Hepatocyte (in vitro differentiated cells): ENCODE results near the gene SERTAD2.

ENCODE experiments used
- EZH2 ChIP-seq: fragments of 200-600 bp; sonication (generic); IDR thresholded peaks from 2 replicates; pipeline ENCODE4 v1.6.1; 2016; ENCODE audit warnings: antibody characterized with exemption, mild to moderate bottlenecking, borderline replicate concordance
- EZH2phosphoT487 ChIP-seq: fragments of 200-600 bp; sonication (generic); IDR thresholded peaks from one replicate; pipeline ENCODE4 v1.6.1; 2018; ENCODE audit warnings: antibody characterized with exemption, mild to moderate bottlenecking, low read depth, moderate library complexity; ENCODE audit not compliant: unreplicated experiment, severe bottlenecking
- TF ChIP-seq, protein P1 (sequence below): fragments of 200-600 bp; sonication (generic); IDR thresholded peaks from 2 replicates; pipeline ENCODE4 v1.5.1; 2016; ENCODE audit warnings: antibody characterized with exemption, mild to moderate bottlenecking; ENCODE audit not compliant: poor library complexity

DNA sequence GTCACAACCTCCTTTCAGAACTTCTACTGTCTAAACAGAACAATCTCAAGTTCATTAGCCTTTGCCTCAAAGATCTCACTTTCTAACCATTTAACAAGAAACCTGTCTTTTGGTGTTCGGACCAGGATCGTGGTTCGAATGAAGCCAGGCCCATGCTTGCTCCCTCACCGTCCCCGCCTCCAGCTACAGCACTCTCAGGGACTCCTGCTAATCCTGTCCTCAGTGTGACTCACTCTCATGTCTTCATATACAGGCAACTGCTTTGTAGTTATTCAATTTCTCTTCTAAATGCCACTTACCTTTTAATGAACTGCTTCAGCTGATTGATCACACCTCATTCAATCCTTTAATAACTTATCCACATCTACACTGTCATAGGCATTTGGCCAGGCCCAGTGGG is 15.8 kb downstream of the SERTAD2 start:
- TF ChIP-seq, protein P1, sequence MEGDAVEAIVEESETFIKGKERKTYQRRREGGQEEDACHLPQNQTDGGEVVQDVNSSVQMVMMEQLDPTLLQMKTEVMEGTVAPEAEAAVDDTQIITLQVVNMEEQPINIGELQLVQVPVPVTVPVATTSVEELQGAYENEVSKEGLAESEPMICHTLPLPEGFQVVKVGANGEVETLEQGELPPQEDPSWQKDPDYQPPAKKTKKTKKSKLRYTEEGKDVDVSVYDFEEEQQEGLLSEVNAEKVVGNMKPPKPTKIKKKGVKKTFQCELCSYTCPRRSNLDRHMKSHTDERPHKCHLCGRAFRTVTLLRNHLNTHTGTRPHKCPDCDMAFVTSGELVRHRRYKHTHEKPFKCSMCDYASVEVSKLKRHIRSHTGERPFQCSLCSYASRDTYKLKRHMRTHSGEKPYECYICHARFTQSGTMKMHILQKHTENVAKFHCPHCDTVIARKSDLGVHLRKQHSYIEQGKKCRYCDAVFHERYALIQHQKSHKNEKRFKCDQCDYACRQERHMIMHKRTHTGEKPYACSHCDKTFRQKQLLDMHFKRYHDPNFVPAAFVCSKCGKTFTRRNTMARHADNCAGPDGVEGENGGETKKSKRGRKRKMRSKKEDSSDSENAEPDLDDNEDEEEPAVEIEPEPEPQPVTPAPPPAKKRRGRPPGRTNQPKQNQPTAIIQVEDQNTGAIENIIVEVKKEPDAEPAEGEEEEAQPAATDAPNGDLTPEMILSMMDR, result no peak
- TF ChIP-seq EZH2 (no peak), EZH2phosphoT487 (no peak)
